GM19023 (cell line): ENCODE results near the gene ALPK3.

ENCODE experiments used
- ATAC-seq: cut with Tn5 transposase; IDR thresholded peaks from one replicate; pipeline ENCODE4 v1.9.1; 2021; ENCODE audit warnings: mild to moderate bottlenecking, moderate library complexity; ENCODE audit not compliant: unreplicated experiment

Gene ALPK3

GRCh38 chr15:84797212-84797611, 19.9 kb upstream of the ALPK3 start:
- no peak for ATAC-seq

DNA sequence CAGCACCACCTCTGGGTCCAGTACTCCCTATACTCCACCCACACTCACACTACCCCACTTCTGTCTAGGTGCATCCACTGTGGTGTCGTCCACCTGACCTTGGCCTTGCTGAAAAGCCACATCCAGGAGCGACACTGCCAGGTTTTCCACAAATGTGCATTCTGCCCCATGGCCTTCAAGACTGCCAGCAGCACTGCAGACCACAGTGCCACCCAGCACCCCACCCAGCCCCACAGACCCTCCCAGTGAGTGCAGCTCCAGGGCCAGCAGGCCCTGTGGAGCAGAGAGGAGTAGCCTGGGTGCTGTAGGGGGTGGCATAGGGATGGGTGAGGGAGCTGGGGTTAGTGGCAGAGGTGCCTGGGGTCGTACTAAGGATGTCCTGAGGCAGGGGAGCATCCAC, 19.4 kb upstream of the ALPK3 start:
- no peak for ATAC-seq

DNA sequence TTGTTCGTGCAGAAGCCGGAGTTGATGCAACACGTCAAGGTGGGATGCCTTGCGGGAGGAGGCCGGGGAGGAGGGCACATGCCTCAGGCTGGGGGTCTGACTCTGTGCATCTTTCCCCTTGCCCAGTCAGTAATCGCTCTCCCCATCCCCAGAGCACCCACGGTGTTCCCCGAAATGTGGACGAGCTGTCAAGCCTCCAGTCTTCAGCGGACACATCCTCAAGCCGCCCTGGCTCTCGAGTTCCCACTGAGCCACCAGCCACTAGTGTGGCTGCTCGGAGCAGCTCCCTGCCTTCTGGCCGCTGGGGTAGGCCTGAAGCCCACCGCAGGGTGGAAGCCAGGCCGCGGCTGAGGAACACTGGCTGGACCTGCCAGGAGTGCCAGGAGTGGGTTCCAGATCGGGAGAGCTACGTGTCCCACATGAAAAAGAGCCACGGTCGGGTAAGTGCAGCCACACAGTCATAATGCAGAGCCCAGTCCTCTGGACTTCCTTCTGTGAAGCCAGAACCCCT, 18.7 kb upstream of the ALPK3 start:
- no peak for ATAC-seq

DNA sequence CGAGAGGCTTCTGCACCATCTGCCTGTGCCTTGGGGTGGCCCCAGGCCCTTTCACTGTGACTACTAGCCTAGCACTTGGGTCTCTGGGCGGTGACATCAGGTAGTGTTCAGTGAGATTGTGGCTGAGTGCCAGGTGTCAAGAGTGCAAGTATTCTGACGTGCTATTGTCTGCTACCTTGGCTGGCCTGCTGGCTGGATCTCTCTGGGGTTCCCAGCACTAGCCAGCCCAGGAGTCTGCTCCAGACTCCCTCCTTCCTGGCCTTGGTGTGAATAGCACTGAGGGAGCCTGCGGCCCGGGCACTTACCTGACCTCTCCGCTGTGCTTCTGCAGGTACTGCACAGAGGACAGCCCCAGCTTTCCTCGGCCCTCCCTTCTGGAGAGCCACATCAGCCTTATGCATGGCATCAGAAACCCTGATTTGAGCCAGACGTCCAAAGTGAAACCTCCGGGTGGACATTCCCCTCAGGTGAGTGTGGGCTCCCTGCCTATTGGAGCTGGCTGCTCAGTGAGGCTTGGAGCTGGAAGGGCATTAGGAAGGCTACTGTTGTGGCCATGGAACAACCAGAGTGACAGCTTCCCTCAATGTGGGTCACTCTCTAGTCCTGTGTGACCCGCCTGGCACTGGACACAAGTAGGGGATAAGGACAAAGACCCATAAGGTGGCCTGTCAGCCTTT, 17.5 kb upstream of the ALPK3 start:
- no peak for ATAC-seq

DNA sequence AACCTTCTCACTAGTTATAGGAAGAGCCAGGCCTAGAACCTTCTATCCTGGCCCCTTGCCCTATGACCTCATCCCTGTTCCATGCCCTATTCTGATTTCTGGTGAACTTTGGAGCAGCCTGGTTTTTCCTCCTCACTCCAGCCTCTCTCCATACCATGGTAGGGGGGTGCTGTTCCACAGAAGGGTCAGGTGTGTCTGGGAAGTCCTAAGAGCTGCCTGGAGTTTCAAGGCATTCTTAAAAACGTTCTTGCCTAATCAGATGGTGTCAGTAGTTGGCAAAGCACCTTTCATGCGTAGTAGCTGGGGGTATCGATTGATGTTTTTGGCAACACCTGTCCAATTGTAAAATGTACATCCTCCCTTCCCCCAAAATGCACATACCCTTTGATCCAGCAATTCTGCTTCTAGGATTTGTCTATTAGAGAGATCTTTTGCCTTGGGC, 16.8 kb upstream of the ALPK3 start:
- no peak for ATAC-seq

DNA sequence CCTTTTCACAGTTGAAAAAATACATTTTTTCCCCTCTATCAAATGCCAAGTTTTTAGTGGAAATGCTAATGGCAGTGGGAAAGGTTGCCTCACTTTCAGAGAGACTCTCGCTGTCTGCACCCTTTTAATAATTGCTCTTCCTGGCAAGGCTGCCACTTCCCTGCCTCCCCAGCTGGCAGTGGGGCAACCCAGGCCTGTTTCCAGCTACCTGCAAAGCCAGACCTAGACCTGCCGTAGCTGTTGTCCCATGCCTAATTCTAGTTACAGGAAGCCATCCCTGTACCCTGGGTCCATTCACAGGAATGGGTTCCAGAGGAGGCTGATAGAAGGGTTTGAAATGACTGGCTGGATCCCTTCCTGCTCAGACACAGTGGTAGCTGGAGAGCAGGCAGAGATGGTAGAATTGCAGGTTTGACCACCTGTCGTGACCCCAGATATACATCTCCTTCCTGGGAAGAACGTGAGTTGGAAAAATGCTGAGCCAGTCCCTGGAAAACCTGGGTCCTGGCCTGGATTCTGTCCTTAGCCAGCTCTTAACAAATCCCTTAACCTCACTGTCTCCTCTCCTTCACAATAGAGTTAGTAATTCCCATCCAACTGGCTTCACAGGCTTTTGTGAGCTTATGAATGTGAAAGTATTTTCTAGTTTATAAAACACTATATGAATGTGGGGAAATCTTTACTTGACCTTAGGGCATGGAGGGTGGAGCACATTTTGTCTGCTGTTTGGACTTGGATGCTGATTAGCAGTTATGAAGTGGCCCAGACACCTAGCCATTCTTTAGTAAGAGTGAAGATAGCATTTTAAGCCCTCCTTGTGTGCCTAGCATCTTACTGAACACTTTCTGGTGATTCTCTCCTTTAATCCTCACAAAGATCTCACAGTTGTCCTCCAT, 12.9 kb upstream of the ALPK3 start:
- no peak for ATAC-seq

GRCh38 chr15:84805221-84805620, 11.9 kb upstream of the ALPK3 start:
- ATAC-seq = no peak

GRCh38 chr15:84807228-84807627, 9.9 kb upstream of the ALPK3 start:
- ATAC-seq = no peak

DNA sequence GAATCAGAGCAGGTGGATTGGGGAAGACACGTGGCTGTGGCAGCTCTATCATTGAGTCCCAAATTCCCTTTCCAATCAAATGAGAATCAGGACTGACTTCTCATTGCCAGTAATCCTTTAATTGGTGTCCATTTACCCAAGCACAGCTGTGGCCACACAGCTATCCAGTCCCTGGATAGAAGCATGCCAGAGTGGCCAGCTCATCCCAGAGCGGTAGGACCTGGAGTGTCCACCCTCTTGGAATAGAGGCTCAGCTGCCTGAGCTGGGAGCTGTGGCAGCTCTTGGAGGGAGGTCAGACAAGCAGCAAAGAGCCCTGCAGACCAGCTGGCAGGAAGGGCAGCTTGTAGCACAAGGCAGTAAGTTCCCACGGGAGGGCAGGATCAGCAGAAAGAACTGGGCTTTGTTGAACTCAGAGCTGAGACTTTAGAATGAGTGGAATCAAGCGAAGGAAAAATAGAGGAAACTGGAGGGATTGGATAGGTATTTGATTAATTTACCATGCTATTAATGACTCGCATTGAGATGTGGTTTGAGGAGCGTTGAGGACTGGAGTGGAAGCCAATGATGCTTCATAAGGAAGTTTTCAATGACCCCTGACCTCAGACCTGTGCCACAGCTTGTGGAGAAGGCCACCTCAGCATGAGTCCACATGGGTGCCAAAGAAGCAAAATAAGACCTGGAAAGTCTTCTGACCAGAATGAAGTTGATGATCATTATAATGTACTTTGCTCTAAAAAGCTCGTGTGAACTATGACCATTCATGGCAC, 6.9 kb upstream of the ALPK3 start:
- ATAC-seq = no peak

- no peak for ATAC-seq
These were observed 6.0 kb upstream of the ALPK3 start for GRCh38 chr15:84811151-84811550.

DNA sequence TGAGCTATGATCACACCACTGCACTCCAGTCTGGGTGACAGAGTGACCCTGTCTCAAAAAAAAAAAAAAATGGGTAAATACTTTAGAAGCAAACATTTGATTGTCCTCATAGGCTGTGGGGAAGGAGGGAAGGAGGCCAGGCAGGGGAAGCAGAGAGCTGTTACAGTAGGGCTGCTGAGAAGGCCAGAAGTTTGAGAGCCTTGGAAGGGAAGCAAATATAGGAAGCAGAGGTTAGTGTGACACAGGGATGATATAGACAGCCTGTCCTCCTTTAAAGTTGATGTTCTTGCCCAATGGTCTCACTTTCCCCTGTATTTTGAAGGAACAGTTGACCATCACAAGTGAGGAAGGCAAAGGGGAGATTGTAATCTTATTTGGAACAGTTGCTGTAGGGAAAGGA, 5.3 kb upstream of the ALPK3 start:
- no peak for ATAC-seq

DNA sequence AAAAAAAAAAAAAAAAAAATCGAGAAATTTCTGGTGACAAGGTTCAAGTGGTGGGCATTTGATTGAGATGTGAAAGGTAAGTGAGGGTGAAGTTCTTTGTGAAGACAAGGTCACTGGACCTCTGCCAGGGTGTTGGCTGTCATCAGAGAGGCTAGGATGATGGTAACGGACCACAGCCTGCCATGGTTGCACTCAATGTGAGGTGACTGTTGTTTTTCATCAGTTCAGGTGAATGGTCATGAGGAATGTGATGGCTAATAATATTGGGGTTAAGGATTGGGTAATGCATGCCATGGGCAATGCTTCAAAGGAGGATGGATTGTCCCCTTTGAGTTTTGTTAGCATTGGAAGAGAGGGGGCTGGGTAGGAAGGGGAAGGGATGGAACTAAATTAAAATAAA, 4.3 kb upstream of the ALPK3 start:
- ATAC-seq = no peak

DNA sequence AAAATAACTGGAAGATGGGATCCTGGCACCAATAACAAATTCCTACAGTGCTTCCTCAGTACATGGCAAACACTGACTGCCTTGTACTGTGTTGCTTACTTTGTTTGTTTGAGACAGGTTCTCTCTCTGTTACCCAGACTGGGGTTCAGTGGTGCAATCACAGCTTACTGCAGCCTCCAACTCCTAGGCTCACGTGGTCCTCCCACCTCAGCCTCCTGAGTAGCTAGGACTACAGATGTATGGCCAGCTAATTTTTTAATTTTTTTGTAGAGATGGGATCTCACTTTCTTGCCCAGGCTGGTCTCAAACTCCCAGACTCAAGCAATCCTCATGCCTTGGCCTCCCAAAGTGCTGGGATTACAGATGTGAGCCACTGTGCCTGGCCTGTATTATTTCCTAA, 3.7 kb upstream of the ALPK3 start:
- no peak for ATAC-seq

- no peak for ATAC-seq
These were observed 3.2 kb upstream of the ALPK3 start for GRCh38 chr15:84813931-84814330.

- ATAC-seq = no peak
These were observed 2.2 kb upstream of the ALPK3 start for GRCh38 chr15:84814916-84815315.

DNA sequence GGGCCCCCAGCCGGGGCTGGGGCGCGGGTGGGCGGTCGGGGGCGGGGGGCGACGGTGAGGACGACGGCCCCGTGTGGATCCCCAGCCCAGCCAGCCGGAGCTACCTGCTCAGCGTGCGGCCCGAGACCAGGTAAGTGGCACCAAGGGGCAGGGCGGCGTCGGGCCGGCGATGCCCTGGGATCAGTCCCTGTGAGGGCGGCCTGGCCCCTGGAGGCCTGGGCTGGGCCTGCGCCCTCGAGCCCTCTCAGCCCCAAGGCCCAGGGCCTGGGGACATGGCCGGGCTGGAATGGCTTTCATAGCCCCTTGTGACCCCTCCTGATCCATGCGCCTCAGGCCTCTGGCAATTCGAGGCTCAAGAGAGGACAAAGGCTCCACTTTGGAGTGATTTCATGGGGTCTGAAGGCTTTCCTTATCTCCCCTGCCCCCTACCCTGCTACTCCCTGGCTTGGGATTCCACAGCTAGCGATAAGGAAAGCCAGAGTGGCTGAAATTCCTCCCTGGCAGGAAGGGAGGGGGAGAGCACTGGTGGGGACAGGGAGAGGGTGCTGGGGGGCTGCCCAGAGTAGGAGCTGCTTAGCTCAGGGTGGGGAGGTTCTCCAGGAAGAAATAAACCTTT, 418 bp downstream of the ALPK3 start:
- no peak for ATAC-seq

- ATAC-seq = no peak
These were observed 1.3 kb downstream of the ALPK3 start for GRCh38 chr15:84818261-84819131.

- no peak for ATAC-seq
These were observed 2.2 kb downstream of the ALPK3 start for GRCh38 chr15:84819291-84819768.

DNA sequence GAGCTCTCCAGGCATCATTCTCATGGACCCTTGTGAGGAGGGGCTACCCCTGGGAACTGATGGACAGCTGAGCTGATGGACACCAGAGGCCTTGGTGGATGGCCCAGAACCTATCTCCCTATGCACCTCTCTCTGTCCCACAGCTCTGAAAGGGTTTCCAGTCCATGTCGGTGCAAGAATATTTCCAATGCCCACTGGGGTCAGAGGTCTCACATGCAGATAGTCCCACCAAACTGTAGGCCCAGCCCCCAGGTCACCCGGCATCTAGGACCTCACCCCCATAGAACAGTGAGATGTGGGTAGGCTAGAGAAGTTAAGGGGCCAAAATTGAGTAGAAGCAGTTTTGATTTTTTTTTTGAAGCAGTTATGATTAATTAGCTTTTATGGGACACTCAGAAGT, 2.6 kb downstream of the ALPK3 start:
- ATAC-seq = no peak

DNA sequence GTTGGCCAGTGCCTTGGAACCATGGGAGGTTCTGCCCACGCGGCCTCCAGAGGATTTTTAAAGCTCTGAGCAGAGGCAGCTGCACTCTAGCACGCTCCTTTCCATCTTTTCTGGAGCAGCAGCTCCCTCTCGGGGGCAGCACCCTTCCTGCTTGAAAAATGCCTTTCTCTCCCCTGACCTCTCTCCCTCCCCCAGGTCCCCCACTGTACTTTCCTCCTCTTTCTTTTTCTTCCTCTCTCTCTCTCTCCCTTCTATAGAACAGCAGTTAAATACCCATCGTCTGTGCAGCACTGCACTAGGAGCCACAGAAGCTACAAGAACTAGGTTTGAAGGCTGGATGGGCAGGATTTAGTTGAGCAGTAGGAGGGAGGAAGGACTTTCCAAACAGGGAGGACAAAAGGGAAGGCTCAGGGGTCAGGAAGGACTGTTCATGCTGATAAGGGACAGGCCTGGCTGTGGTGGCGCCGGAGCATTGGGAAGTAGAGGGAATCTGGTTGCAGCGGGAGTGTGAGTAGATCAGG, 4.4 kb downstream of the ALPK3 start:
- ATAC-seq = no peak
